Hematopoietic multipotent progenitor cell treated with erythropoietin and hydrocortisone succinate and interleukin-3 and kit ligand, for 8 days (in vitro differentiated cells): ENCODE measurements around the gene B3GNT7.
"Not testable (repeated sequence)": the region's sequence is repeated elsewhere in the genome, so short reads cannot be mapped to it uniquely, and the experiment has no call there.

Experiments
- DNase-seq: peaks from one replicate; pipeline ENCODE4 v3.0.0-alpha.2; 2015

The B3GNT7 gene

GRCh38 chr2:231430437-231430836, 34.9 kb downstream of the B3GNT7 start:
- not testable (repeated sequence) for DNase-seq

DNA sequence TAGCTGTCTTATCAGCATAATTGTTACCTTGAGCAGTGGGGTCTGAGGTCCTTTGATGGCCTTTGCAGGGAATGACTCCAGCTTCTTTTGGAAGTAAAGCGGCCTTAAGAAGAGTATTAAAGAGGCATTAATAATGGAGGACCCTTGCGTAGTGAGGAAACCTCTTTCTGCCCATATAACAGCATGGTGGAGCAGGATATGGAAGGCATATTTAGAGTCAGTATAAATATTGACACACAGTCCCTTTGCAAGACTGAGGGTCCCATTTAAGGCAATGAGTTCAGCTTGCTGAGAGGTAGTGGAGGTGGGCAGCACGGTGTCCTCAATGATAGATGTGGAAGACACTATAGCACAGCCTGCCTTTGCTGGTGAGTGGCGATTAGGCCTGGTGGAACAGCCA, 36.1 kb downstream of the B3GNT7 start:
- no peak for DNase-seq

DNA sequence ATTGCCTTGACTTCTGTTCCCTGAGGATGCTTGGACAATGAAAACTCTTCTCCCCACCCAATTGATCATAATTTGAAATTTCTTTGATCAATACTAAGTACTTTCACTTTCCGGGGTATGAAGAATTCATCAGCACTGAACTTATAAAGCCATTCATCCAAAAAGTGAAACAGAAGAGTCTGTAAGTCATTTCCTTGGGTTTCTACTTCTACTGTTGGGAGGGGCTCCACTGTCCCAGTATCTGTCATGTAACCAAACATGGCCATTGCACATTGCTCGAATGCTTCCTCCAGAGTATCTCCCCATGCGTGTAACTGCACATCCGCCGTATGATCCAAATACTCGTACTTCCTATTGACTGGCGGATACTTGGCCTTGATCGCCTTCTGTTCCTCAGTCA, 38.5 kb downstream of the B3GNT7 start:
- no peak for DNase-seq

GRCh38 chr2:231436957-231437356, 41.4 kb downstream of the B3GNT7 start:
- no peak for DNase-seq

DNA sequence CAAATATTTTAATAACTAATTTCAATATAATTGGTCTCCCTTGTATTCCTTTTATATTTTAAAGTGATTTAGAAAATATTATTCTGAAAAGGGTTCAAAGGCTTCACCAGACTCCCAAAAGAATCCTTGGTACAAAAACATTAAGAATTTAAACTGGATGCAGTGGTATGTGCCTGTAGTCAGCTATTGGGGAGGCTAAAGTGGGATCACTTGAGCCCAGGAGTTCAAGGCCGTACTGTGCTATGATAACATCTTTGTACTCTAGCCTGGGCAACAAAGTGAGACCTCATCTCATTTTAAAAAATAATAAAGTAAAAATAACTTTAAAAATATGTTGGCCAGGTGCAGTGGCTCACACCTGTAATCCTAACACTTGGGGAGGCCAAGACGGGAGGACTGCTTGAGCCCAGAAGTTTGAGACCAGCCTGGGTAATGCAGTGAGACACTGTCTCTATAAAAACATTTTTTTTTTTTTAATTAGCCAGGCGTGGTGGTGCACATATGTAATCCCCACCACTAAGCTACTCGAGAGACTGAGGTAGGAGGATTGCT, 54.1 kb downstream of the B3GNT7 start:
- DNase-seq, result no peak

DNA sequence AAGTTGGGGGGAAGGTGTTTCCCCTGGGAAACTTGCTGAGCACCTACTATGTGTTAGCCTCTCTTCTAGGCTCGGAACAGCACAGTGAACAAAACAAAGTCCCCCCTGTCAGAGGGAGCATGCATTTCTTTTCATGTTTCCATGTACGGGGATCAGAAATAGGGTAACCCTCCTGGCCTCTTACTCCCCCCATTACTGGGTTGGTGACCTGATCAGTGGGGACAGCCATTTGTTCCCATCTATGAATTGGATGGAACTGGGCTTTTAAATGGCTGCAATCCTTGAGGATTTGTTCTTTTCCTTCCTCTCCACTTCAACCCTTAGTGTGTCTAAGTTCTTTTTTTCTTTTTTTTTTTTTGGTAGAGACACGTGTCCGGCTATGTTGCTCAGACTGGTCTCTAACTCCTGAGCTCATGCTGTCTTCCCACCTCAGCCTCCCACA, 55.1 kb downstream of the B3GNT7 start:
- DNase-seq, result no peak
